ENCODE results near the gene FYN. TPM values are rescaled to one million over a fixed set of nuclear protein-coding genes. Genes with fewer than 3 reads are reported as not detected.
"Not testable (repeated sequence)": the region's sequence is repeated elsewhere in the genome, so short reads cannot be mapped to it uniquely, and the experiment has no call there.

Gene FYN
- 90.5 TPM for polyA plus RNA-seq (2013, experiment 1 of 2; ENCODE audit: insufficient read length)
- polyA plus RNA-seq (2013, experiment 2 of 2; ENCODE audit: insufficient read length) = 88.9 TPM

GRCh38 chr6:111873178-111874024, at the start of gene FYN:
FYN (minus strand) TSS chr6:111873452; CDS start chr6:111720051, 153,401 bp downstream.
- DNase-seq = peak; percentile 96

- DNase-seq = peak; percentile 84
These were observed 49.4 kb upstream of the FYN start for GRCh38 chr6:111922454-111923297.

- DNase-seq = no peak
These were observed 47.9 kb upstream of the FYN start for GRCh38 chr6:111921103-111921502.

GRCh38 chr6:111920578-111920977, 47.3 kb upstream of the FYN start:
- DNase-seq = no peak

- DNase-seq = peak; percentile 85
These were observed 45.6 kb upstream of the FYN start for GRCh38 chr6:111918825-111919224.

GRCh38 chr6:111916747-111917146, 43.5 kb upstream of the FYN start:
- DNase-seq = no peak

- no peak for DNase-seq
These were observed 41.4 kb upstream of the FYN start for GRCh38 chr6:111914617-111915016.

- DNase-seq = no peak
These were observed 39.7 kb upstream of the FYN start for GRCh38 chr6:111912904-111913303.

GRCh38 chr6:111911428-111911827, 38.2 kb upstream of the FYN start:
- no peak for DNase-seq

- DNase-seq = no peak
These were observed 36.0 kb upstream of the FYN start for GRCh38 chr6:111909238-111909637.

GRCh38 chr6:111908365-111908764, 35.1 kb upstream of the FYN start:
- not testable (repeated sequence) for DNase-seq

GRCh38 chr6:111900735-111901134, 27.5 kb upstream of the FYN start:
- no peak for DNase-seq

GRCh38 chr6:111899531-111899930, 26.3 kb upstream of the FYN start:
- peak; percentile 7 for DNase-seq

GRCh38 chr6:111898452-111898851, 25.2 kb upstream of the FYN start:
- no peak for DNase-seq

- no peak for DNase-seq
These were observed 21.7 kb upstream of the FYN start for GRCh38 chr6:111894951-111895350.

- DNase-seq = peak; percentile 57
These were observed 21.0 kb upstream of the FYN start for GRCh38 chr6:111894272-111894671.

- DNase-seq = no peak
These were observed 19.2 kb upstream of the FYN start for GRCh38 chr6:111892431-111892830.

- DNase-seq = peak; percentile 30
These were observed 17.7 kb upstream of the FYN start for GRCh38 chr6:111890988-111891387.

GRCh38 chr6:111888928-111889695, 15.9 kb upstream of the FYN start:
- DNase-seq = peak; percentile 25

- not testable (repeated sequence) for DNase-seq
These were observed 13.5 kb upstream of the FYN start for GRCh38 chr6:111886793-111887192.

GRCh38 chr6:111885373-111886027, 12.2 kb upstream of the FYN start:
- no peak for DNase-seq

- DNase-seq = no peak
These were observed 10.8 kb upstream of the FYN start for GRCh38 chr6:111884068-111884467.
